ENCODE results near the gene EP400. TPM values are rescaled to one million over a fixed set of nuclear protein-coding genes. Genes with fewer than 3 reads are reported as not detected.

Gene EP400
- total RNA-seq, 1 donor from 2014 or later, result 11.9 TPM

- no peak for TF ChIP-seq CTCF (conservative IDR thresholded peaks at IDR 0.05; ENCODE audit: low read depth, low read length)
- peak overlapping the region; percentile 75 for H3K4me3 ChIP-seq (ENCODE audit: low read depth, low read length)
- DNase-seq (ENCODE audit: low read depth), result peak; percentile 31
Measured at GRCh38 chr12:132083941-132084620, 134.3 kb downstream of the EP400 start.

GRCh38 chr12:132084621-132085290 lies 135.0 kb downstream of the EP400 start:
- no peak for TF ChIP-seq CTCF (conservative IDR thresholded peaks at IDR 0.05; ENCODE audit: low read depth, low read length)
- H3K4me3 ChIP-seq (ENCODE audit: low read depth, low read length), result peak overlapping the region; percentile 75
- DNase-seq (ENCODE audit: low read depth), result no peak

GRCh38 chr12:132085291-132085635 lies 135.5 kb downstream of the EP400 start:
- DNase-seq (ENCODE audit: low read depth), result no peak
- H3K4me3 ChIP-seq (ENCODE audit: low read depth, low read length), result peak overlapping the region; percentile 75
- TF ChIP-seq CTCF (conservative IDR thresholded peaks at IDR 0.05; ENCODE audit: low read depth, low read length), result no peak

GRCh38 chr12:132089407-132089910 lies 139.7 kb downstream of the EP400 start:
- no peak overlapping the region for H3K4me3 ChIP-seq (ENCODE audit: low read depth, low read length)
- no peak for TF ChIP-seq CTCF (conservative IDR thresholded peaks at IDR 0.05; ENCODE audit: low read depth, low read length)
- DNase-seq (ENCODE audit: low read depth), result no peak

- H3K4me3 ChIP-seq (ENCODE audit: low read depth, low read length), result no peak overlapping the region
- no peak for DNase-seq (ENCODE audit: low read depth)
- TF ChIP-seq CTCF (conservative IDR thresholded peaks at IDR 0.05; ENCODE audit: low read depth, low read length), result no peak
Measured at GRCh38 chr12:132094269-132094891, 144.6 kb downstream of the EP400 start.

GRCh38 chr12:132095520-132096409 lies 146.0 kb downstream of the EP400 start:
- no peak for DNase-seq (ENCODE audit: low read depth)
- no peak overlapping the region for H3K4me3 ChIP-seq (ENCODE audit: low read depth, low read length)
- TF ChIP-seq CTCF (conservative IDR thresholded peaks at IDR 0.05; ENCODE audit: low read depth, low read length), result no peak
